ENCODE measurements around the gene VTI1A.

VTI1A gene

DNA sequence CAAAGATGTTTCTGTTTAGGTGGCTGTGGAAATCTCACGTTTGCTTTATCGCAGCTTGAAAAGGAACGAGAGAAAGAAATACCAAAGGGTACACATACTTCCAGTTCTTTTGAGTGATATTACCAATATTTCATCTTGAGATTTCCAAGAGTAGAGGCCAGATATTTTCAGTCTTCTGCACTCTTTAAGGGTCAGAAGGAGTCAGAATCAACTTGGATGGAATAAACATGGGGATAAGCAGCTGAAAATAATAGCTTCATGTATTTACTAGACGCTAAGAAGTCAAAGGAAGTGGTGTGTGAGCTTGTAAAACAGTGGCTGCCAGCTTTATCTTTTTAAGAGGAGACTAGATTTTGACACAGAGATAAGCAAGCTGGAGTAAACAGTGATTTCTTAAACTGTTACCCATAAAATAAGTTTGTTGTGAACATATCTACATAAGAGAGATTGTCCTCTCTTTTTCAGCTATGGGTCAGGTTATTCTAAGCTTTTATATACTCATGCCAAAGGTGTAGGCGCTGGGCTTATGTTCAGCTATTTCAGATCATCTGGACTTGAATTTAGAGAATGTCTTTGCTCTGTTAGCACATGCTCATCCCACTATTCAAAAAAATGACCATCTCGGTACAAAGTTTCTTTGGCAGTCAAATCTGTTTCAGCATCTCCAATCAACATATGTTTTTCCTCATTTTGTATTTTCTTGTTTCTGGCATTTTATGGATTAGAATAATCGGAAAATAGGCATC lies 332.2 kb downstream of the VTI1A start:
- no peak overlapping the region for H3K4me3 ChIP-seq (ENCODE audit: low read depth, low read length)
- TF ChIP-seq CTCF (IDR thresholded peaks at IDR 0.05; ENCODE audit: low read depth, low read length) = no peak
- TF ChIP-seq MAX (IDR thresholded peaks at IDR 0.05; ENCODE audit: low read depth, low read length) = no peak
- no peak for DNase-seq (ENCODE audit: low read depth)

- no peak for DNase-seq (ENCODE audit: low read depth)
- no peak overlapping the region for H3K4me3 ChIP-seq (ENCODE audit: low read depth, low read length)
- no peak for TF ChIP-seq POLR2A (IDR thresholded peaks at IDR 0.05; ENCODE audit: extremely low read depth, insufficient read length)
- no peak for TF ChIP-seq MAX (IDR thresholded peaks at IDR 0.05; ENCODE audit: low read depth, low read length)
- no peak for TF ChIP-seq MYC (IDR thresholded peaks at IDR 0.05; ENCODE audit: low read depth, low read length)
- no peak for TF ChIP-seq CTCF (IDR thresholded peaks at IDR 0.05; ENCODE audit: low read depth, low read length)
Measured at GRCh38 chr10:112782200-112782907, 335.3 kb downstream of the VTI1A start.

DNA sequence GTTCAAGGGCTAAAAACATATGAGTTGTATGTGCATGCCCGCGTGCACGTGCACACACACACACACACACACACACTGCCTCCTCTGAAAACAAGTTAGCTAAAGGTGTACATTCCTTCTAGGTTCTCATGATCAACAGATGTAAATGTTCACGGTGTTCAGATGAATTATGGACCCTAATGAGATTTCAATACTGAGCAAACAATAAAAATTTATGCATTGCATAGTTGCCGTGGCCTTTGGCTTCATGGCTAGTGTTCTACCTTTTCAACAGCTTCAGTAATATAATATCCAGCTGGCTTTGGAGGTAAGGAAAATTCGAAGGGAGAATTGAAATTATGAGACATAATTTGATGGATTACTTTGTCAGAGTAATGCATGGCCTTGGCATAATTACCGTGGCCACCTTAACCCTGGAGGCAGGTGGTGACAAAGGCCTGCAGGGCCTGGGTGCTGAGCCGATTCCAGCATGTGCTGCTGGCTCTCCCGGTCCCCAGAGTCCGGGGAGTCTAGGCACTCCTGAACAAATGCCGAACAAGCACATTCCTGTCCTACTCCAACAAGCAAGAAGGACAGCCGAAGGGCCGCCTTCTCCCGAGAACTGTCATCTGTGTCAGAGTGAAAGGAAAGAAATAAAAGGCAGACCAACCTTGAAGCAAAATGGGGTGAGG lies 336.5 kb downstream of the VTI1A start:
- TF ChIP-seq POLR2A (IDR thresholded peaks at IDR 0.05; ENCODE audit: extremely low read depth, insufficient read length) (no peak), MAX (IDR thresholded peaks at IDR 0.05; ENCODE audit: low read depth, low read length) (no peak), CTCF (IDR thresholded peaks at IDR 0.05; ENCODE audit: low read depth, low read length) (no peak), MYC (IDR thresholded peaks at IDR 0.05; ENCODE audit: low read depth, low read length) (no peak)
- no peak for DNase-seq (ENCODE audit: low read depth)
- no peak overlapping the region for H3K4me3 ChIP-seq (ENCODE audit: low read depth, low read length)

GRCh38 chr10:112784022-112784461 lies 337.0 kb downstream of the VTI1A start:
- TF ChIP-seq POLR2A (IDR thresholded peaks at IDR 0.05; ENCODE audit: extremely low read depth, insufficient read length) (no peak), MYC (IDR thresholded peaks at IDR 0.05; ENCODE audit: low read depth, low read length) (no peak), CTCF (IDR thresholded peaks at IDR 0.05; ENCODE audit: low read depth, low read length) (no peak), MAX (IDR thresholded peaks at IDR 0.05; ENCODE audit: low read depth, low read length) (no peak)
- no peak for DNase-seq (ENCODE audit: low read depth)
- H3K4me3 ChIP-seq (ENCODE audit: low read depth, low read length) = no peak overlapping the region

DNA sequence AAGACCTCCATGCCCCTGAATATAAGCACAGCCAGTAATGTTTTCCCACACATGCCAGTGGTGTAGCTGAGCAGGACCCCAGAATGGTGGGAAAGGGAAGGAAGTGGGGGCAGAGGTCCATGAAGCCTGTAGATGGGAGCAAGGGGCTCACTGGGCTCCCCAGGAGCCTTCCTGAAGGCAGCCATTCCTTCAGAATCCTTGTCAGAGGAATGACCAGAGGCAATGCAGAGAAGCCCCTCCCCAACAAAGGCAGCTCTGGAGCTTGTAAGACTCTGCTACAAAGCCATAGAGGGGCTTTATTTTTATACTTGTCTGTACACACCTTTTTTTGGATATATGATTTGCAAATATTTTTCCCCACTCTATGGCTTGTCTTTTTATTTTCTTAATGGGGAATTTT lies 338.1 kb downstream of the VTI1A start:
- TF ChIP-seq MAX (IDR thresholded peaks at IDR 0.05; ENCODE audit: low read depth, low read length) = no peak
- no peak for TF ChIP-seq CTCF (IDR thresholded peaks at IDR 0.05; ENCODE audit: low read depth, low read length)
- TF ChIP-seq POLR2A (IDR thresholded peaks at IDR 0.05; ENCODE audit: extremely low read depth, insufficient read length) = no peak
- no peak for TF ChIP-seq MYC (IDR thresholded peaks at IDR 0.05; ENCODE audit: low read depth, low read length)
- DNase-seq (ENCODE audit: low read depth) = no peak
- no peak overlapping the region for H3K4me3 ChIP-seq (ENCODE audit: low read depth, low read length)

All from NB4 (cell line).